ENCODE results near the gene RNF212.

RNF212 gene

DNA sequence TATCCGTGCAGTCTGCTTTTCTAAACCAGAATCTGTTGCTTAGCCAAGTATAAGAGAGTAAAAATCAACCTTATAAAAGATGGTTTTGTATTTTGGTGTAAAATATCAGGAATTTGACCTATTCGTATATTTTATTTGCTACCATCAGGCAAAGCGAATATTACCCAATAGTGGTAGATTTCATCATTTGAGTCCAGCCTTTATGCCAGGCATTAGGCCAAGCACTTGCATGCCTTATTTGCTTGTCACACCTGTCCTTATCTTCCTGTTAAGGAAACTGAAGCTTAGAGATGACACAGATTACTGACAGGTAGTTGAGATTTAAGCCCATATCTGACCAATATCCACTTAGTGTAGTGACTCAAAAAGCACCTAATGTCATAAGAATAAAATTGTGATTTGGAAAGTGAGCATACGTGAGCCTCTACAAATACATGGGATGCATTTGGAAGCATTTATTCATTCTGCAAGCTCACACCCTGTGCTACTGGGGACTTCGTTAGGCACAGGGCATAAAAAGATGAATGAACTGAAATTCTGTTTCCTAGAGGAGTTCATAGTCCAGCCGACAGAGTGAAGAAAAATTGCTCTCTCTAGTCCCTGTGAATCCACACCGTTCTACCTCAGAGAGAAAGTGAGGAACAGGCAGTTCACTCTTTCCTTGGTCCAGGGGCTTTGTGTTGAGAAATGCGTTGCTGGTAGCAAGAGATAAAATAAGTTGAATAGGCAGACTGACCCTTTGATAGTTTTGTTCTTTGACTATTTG lies 2.3 kb upstream of the RNF212 start:
- no peak for DNase-seq

DNA sequence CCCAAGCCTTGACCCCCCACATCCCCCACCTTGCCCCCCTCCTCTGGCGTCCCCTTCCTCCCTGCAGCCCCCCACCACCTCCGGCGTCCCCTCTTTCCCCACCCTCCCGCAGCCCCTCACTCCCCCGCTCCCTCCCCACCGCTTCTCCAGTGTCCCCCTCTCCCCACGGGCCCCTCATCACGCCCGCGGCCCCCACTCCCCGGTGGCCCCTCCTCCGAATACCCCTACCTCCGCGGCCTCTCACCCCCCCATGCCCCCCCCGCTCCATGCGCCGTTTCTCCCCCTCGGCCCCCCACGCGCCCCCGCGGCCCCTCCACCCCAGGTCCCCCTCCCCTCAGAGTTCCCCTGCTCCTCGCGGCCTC lies 562 bp downstream of the RNF212 start:
- DNase-seq, result no peak

- no peak for DNase-seq
Measured at GRCh38 chr4:1112174-1112820, 1.1 kb downstream of the RNF212 start.

DNA sequence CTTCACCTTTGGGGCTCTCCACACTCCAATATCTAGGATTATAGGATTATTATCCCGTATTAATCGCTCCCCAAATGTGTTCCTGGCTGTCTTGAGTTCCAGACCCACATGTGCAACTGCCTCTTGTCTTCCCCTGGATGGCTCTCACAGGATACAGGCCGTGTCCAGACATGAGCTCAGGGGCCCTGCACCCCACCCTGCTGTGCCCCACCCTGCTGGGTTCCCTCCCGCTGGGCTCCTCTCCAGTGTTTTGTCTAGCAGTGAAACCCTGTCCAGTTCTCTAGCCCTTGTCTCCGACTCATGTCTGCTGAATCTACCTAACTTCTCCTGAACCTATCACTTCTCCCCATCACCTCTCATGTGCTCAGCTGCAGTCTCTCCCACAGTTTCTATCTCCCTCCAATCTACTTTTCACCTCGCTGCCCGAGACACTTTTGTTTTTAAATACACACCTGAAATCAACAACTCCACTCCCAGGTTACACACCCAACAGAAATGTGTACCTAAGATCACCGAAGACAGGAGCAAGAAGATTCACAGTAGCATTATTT lies 2.0 kb downstream of the RNF212 start:
- DNase-seq, result no peak

DNA sequence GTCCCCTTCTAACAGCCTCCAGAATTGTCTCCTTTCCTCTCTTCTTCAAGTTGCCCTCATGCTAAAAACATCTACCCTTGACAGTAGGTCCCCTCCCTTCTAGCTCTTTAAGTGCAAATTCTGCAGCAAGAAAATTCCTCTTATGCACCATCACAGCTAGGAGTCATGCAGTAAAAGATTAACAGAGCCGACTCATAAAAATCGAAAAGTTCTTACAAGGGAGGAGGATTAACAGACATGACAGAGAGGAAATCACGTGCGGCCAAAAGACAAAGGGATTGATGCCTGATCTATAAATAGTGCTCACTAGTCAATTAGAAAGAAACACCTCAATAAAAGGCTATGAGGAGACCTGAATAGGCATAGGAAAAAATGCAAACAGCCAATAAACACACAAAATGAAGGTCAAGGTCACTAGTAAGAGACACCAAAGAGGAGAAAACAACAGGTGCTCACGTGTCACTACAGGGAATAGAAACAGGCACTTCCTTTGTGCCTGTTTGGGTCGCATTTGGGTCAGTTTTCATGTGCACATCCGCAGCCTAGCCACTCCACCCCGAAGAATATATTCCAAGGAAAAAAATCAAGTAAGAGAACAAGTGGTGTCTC lies 3.4 kb downstream of the RNF212 start:
- no peak for DNase-seq

GRCh38 chr4:1109333-1109732 lies 4.0 kb downstream of the RNF212 start:
- no peak for DNase-seq

DNA sequence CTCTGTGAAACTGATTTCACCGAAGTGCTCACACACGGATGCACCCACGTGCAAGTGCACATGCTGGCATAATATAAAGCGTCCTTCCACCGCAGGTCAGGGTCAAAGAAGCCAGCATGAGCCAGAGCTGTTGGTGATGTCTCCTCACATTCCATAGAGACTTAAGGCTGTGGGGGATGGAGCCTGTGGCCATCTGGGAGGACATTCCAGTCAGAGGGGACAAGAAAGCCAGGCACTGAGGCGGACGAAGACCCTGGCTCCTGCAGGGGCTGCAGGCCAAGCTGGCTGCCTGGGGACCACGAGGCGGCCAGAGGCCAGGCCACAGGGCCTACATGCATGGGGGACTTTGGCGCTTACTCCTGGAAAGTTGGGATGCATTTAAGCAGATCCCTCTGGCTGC lies 7.7 kb downstream of the RNF212 start:
- DNase-seq, result no peak

DNA sequence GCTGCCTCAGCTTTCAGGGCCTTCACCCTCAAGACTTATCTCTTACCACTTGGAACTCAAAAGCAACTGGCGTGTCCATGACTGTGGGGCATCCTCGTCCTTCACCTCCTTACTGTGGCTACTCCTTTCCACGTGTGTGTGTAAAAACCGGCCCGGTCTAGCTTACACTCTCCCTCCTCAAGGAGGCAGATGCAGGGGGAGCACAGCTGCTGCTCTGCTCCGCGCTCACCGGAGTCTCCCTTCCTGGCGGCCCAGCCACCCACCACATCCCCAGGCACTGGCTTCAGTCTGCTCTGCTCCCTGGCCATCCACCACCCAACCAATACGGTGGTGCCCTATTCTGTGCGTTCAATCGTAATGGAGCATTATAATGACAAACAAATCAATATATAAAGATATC lies 8.3 kb downstream of the RNF212 start:
- no peak for DNase-seq

GRCh38 chr4:1104647-1105046 lies 8.7 kb downstream of the RNF212 start:
- no peak for DNase-seq

- DNase-seq, result no peak
Measured at GRCh38 chr4:1099684-1100335, 13.6 kb downstream of the RNF212 start.

DNA sequence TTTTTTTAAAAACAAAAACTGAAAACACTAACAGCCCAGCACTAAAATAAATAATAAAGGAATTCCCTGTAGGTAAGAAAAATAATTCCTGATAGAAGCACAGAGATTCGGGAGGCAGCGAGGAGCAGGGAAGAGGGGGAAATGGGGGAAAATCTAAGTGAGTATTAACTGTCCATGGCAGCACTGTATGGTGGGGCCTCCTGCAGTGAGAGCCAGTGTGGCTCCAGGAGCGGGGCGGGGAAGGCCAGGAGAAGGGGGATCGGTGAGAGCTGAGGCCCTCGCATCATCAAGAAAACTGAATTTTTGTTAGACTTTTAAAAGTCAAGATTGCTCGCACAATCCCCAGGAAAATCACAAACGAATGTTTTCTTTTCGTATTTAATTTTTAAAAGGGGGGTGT lies 14.1 kb downstream of the RNF212 start:
- no peak for DNase-seq

DNA sequence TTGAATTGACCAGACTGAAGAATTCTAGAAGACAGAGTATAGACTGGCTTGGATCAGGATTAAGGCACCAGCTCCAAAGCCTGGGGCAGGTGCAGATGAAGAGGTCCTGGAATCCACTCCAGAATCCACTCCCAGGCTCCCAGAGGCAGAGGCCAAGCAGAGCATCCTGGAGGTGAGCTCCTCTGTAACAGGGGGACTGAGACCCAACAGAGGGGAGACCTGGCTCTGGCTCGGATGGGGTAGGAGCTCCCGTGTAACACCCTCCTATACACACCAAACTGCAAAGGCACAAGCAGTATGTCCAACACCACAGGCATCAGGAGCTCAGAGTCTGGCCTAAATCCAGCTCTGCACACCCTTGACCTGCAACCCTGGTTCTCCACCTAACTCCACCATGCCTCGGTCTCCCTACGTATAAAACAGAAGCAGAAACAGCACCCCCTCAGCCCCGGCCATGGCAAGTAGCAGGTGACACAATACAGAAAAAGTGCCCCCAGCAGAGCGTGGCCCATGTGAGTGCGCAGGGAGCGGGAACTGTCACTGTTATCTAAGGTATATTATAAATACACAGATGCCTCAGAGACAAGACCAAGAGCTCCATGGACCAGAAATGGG lies 14.9 kb downstream of the RNF212 start:
- no peak for DNase-seq

GRCh38 chr4:1097553-1097952 lies 15.8 kb downstream of the RNF212 start:
- DNase-seq, result no peak

DNA sequence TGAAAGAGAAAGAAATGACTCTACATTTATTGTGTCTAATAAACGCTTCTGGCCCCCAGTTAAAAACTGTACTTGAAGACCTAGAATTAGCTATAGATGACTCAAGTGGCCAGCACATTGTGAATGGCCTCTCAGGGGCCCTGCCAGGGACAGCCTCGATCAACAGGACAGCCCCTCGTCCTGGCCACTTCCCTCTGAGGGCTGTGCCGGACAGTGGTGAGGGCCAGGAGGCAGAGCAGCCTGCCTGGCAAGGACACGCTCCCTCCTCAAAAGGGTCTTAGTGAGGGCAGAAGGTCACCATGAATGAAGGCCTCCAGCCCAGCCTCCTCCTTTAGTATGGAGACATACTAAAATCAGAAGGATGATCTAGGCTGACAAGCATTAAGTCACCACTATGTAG lies 16.5 kb downstream of the RNF212 start:
- DNase-seq, result no peak

DNA sequence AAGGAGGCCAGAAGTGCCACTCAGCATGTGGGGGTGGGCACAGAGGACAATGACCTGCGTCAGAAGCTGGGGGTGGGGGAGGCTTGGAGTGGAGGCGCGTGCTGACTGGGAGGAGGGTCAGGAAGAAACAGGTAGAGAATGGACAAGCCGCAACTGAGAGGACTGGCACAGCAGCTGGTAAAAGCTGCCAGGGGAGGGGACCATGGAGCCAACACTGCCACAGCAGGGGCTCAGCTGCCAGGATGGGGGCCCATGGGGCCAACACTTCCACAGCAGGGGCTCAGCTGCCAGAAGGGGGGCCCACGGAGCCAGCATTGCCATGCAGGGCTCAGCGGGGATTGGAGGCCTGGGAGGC lies 19.1 kb downstream of the RNF212 start:
- no peak for DNase-seq

GRCh38 chr4:1093391-1094335 lies 19.7 kb downstream of the RNF212 start:
- no peak for DNase-seq

DNA sequence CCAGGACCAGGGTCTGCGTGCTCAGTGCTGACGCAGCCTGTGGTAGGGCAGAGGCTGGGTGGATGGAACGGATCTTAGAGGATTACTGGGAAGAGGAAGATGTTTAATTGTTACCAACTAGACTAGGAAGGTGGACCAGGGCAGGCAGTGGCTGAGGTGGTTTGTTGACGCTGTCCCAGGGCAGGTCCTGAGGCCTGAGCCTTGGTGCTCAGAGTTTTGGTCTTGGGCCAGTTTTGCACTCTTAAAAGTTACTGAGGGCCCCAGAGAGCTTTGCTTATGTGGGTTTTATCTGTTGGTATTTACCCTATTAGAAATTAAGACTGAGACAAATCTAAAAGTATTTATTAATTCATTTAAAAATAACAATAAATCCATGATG lies 20.4 kb downstream of the RNF212 start:
- no peak for DNase-seq

- no peak for DNase-seq
Measured at GRCh38 chr4:1092026-1092982, 21.1 kb downstream of the RNF212 start.

- DNase-seq, result no peak
Measured at GRCh38 chr4:1091561-1091995, 21.8 kb downstream of the RNF212 start.
